GM21447 (cell line): Measurements from ENCODE around the gene TUBGCP6.
"Not testable (repeated sequence)": the region's sequence is repeated elsewhere in the genome, so short reads cannot be mapped to it uniquely, and the experiment has no call there.

ENCODE experiments used
- ATAC-seq: cut with Tn5 transposase; IDR thresholded peaks from one replicate; pipeline ENCODE4 v1.9.1; 2021; ENCODE audit not compliant: unreplicated experiment

Gene TUBGCP6

DNA sequence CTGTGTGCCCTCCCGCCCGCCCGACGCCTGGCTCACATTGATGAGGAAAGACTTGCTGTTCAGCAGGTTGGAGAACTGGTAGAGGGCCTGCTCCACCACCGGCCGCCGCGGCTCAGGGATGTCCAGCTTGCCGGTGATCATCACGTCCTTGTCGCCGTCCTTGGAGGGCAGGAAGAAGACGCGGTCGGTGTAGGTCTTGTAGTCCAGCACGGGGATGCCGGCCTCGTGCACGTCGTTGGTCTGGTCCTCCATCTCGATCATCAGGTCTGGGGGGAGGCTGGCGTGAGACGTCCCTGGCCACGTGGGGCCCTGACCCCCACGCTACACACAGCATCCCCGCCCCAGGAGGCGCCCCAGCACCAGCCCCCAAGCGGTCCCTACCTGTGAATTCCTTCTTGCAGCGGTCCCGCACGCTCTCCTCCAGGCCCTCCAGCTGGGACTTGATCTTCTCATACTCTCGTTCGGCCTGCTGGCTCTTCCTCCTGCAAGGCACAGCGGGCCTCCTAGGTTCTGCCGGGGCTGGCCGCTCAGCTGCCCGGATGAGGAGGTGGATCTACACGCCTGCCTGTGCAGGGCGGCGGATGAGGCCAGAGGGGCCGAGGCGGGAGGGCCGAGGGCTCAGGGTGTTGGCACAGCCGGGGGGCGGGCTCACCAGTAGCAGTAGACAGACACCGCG is 36.0 kb upstream of the TUBGCP6 start:
- ATAC-seq, result no peak

DNA sequence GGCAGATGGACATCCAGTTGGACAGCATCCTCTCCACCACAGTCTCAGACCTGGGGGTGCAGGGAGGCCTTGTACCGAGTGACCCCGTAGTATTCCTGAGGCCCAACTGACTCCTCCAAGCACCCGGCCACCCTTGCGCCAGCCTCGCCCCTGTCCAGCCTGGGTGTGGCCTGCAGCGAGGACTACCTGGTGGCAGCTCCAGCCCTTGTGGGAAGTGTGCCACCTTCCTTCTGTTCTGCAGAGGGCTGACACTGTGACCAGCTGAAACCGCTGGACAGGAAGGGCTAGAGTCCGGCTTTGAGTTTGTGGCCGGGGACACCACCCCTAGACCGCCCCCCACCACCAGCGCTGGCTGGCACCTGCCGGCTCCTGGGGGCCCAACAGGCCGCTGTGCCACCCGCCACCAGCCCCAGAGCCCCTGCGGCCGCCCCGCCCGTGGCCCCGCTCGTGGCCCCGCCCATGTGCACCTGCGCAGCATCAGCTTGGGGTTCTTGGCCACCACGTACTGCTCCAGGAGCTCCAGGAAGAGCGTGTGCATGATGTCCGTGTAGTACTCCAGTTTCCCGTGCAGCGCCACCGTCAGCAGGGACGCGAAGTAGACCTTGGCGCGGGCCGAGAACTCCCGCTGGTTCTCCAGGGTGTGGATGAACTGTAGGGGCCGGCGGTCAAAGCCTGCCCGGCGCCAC is 35.3 kb upstream of the TUBGCP6 start:
- no peak for ATAC-seq

DNA sequence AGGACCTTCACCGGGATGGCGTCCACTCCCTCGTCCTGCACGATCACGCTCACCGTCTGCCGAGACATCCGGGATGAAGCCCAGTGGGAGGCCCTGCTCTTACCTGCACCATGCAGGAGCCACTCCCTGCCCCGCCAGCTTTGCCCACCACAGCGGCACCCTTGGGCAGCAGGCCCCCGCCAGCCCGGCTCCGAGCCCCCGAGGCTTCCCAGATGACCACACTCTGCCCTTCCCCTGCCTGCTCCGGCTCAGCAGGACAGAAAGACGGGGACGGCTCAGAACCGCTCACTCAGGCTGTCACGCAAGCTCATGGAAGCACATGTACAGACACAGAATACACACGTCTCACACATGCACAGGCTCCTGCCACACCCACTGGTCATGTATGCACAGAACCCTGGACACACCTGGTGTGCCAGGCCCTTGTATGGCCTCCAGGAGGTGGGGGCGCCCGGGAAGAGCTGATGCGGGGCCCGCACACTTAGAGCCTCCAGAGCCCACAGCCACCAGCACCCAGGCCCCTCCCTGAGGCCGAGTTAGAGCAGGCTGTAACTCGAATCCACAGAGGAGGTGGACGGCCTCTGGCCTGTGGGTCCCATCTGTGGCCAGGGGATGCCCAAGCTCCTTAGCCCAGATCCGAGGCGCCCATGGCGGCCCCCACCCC is 34.3 kb upstream of the TUBGCP6 start:
- no peak for ATAC-seq

DNA sequence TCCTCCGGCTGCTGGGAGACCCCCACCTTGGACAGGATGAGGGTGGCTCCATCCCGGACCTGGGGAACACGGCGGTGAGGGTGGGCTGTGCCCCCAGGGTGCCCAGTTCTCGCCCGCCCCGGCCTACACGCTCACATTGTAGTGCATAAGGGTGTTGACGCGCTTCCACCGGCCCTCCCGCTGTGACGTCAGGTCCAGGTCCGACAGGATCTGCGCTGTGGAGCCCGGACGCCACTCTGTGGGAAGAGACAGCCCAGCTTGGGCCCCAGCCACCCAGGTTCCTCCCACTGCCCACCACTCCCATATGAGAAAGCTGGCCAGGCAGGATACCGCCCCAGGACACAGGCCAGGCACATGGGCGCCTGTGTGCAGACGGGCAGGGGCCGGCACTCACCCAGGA is 33.6 kb upstream of the TUBGCP6 start:
- no peak for ATAC-seq

DNA sequence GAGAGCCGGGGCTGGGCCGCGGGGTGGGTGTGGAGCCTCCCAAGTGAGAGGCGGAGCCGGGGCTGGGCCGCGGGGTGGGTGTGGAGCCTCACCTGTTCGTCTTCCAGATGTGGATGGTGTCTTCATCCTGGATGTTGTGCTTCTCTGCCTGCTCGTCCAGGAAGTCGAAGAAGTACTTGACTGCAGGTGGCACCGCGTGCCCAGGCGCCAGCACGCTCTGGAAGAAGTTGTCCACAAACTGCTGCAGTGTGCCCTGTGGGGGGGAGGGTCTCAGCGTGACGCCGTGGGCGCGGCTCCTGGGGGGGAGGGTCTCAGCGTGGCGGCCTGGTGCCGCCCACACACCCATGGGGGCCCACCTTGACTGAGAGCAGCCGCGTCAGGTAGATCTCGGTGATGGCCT is 32.9 kb upstream of the TUBGCP6 start:
- no peak for ATAC-seq

- ATAC-seq, result no peak
Measured at GRCh38 chr22:50276143-50276542, 31.3 kb upstream of the TUBGCP6 start.

DNA sequence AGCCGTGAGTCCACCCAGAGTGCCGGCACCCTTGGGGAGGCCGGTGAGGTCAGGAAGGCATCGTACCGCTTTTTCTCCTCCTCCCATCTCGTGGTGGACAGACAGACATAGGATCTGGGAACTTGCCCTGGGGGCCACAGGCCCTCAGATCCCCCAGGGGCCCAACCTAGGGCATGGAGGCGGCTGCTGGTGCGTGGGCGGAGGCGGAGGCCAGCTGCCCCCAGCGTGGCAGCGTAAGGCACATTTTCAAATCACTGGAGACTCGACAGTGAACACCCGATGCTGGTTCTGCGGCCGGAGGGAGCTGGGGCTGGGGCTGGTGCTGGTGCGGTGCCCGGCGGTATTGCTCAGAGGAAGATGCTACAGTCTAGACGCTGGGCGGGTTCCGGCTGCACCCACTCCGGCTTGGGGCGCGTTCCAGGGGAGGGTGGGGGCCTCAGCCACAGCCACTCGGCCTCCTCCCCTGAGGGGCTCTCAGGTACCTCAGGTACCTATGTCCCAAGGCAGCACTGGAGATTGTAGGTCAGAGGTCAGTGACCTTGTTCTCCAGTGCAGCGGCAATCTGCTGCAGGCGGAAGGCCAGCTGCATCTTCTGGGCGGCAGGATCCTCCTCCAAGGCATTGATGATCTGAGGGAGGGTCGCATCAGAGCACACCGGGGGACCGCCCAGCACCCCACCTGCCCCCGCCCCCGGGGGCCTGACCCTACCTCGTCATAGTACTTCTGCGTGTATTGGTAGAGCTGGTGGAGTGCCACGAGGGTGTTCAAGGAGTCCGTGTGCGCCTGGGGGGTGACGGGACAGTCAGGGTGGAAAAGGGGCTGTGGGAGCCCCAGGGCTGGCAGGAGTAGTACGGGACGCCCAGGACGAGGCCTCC is 30.6 kb upstream of the TUBGCP6 start:
- ATAC-seq, result no peak

GRCh38 chr22:50274771-50275170 is 29.9 kb upstream of the TUBGCP6 start:
- no peak for ATAC-seq

- ATAC-seq, result no peak
Measured at GRCh38 chr22:50274311-50274710, 29.5 kb upstream of the TUBGCP6 start.

DNA sequence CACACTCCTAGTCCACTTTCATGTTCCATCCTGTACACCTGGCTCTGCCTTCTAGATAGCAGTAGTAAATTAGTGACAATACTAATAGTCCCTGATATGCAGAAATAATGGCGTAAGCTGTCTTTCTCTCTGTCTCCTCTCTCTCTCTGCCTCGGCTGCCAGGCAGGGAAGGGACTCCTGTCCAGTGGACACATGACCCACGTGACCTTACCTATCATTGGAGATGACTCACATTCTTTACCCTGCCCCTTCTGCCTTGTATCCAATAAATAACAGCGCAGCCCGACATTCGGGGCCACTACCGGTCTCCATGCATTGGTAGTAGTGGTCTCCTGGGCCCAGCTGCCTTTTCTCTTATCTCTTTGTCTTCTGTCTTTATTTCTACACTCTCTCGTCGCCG is 29.0 kb upstream of the TUBGCP6 start:
- not testable (repeated sequence) for ATAC-seq

- ATAC-seq, result not testable (repeated sequence)
Measured at GRCh38 chr22:50273352-50273751, 28.5 kb upstream of the TUBGCP6 start.

- ATAC-seq, result no peak
Measured at GRCh38 chr22:50272044-50272802, 27.4 kb upstream of the TUBGCP6 start.

GRCh38 chr22:50271519-50271970 is 26.7 kb upstream of the TUBGCP6 start:
- ATAC-seq, result no peak

- ATAC-seq, result no peak
Measured at GRCh38 chr22:50270666-50271394, 26.0 kb upstream of the TUBGCP6 start.

GRCh38 chr22:50269970-50270665 is 25.3 kb upstream of the TUBGCP6 start, which contains the start of gene MAPK11:
Gene MAPK11, minus strand, starts transcription at chr22:50270380. Its CDS starts 88 bp downstream, at chr22:50270292.
- no peak for ATAC-seq

DNA sequence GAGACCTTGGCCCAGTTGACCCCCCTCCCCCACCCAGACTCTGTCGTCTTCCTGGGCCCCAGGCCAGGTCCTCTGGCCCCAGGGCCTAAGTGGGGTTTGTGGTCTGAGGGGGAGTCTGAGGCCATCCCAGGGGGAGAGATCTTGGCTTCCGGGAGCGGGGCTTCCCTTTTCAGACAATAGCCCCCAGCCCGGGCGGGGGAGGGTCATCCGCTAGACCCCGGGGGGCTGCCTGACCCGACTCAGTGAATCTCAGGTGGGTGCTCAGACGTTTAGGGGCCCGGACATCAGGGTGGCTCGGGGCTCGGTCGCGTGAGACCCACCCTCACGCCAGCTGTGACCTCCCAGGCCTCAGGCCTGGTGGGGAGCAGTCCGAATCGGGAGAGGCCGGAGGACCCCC is 24.7 kb upstream of the TUBGCP6 start:
- ATAC-seq, result no peak

DNA sequence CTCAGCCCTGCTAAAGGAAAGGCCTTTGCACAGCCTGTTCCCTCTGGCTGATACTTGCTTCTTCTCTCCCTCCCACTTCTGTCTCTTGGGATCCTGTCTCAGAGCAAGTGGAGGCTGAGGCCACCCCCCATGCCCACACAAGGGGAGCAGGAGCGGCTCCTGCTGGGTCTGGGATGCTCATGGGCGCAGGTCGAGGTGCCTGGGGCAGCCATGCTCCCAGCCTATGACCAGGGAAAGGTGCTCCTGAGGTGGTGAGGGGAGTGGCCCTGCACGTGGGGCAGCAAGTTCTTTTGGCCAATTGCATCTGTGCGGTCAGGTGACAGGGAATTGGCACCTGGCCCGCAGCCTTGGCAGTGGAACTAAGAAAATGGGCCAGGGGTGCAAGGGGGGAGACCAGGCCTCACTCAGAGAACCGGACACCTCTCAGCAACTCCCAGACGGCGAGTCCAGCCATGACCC is 23.9 kb upstream of the TUBGCP6 start:
- no peak for ATAC-seq

DNA sequence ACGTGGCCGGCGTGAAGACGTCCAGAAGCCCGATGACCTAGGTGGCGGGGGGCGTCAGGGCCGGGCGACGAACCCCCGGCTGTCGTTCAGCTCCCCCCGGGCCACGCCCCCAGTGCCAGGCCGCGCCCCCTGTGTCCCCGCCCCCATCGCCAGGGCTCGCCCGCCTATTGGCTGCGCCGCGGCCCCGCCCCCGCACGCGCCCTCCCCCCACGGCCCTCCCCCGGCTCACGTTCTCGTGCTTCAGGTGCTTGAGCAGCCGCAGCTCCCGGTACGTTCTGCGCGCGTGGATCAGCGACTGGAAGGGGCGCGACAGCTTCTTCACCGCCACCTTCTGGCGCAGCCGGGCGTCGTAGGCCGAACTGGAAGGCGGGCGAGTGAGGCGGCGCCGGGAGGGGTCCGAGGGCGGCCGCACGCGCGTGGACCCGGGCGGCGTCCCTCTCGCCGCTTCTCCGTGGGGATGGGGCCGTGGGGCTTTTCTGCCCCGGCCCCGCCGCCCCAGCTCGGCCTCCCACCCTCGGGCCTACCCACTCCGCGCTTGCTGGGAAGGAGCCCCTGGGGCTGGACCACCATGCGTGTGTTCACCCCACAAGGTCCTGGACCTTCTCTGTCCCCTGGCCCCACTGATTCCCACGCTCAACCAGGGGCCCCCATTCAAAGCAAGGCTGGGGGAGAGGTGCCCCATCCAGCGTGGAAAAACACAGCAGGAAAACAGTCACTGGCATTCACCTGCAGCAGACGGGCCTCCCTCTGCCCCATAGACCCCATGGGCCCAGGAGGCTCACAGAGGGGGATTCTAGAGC is 23.0 kb upstream of the TUBGCP6 start:
- no peak for ATAC-seq
